ENCODE measurements around the gene UROC1. TPM values are rescaled to one million over a fixed set of nuclear protein-coding genes. Genes with fewer than 3 reads are reported as not detected.

Gene UROC1
- total RNA-seq, 2 experiments from 2014 or later = not detected

- intact Hi-C loops (cut with DNase I, micrococcal nuclease) = no loop called here
- Histone ChIP-seq H3K4me3 (ENCODE audit: low read length) (no peak overlapping the region), H3K27ac (ENCODE audit: low read depth in 1 of 2, low read length in 2 of 2) (no peak overlapping the region), H3K36me3 (ENCODE audit: insufficient read depth, low read length) (no peaks in the 10 kb centered on the region), H3K4me1 (ENCODE audit: insufficient read depth, low read length) (no peaks in the 10 kb centered on the region), H3K27me3 (ENCODE audit: control insufficient read depth in 1 of 2, insufficient read depth in 2 of 2, low read length in 2 of 2) (peaks cover 0 to 5% of the 10 kb centered on the region in 2 experiments), H3K9me3 (ENCODE audit: control insufficient read depth in 1 of 2, insufficient read depth in 1 of 2, low read length in 2 of 2) (no peaks in the 10 kb centered on the region)
- Mint-ChIP-seq H3K9me3 (no peaks in the 10 kb centered on the region), H3K4me1 (ENCODE audit: low read depth) (no peaks in the 10 kb centered on the region), H3K27ac (no peak overlapping the region), H3K27me3 (no peaks in the 10 kb centered on the region), H3K36me3 (ENCODE audit: low read depth) (no peaks in the 10 kb centered on the region), H3K4me3 (no peak overlapping the region)
- ChIA-PET CTCF (no interaction called here), POLR2A (no interaction called here)
- ATAC-seq (ENCODE audit: poor library complexity) = no peak
- no peak for DNase-seq
- TF ChIP-seq CTCF (IDR thresholded peaks at IDR 0.05) = no peak
Observed at GRCh38 chr3:126508564-126508964, 9.0 kb downstream of the UROC1 start.

GRCh38 chr3:126507886-126508285 lies 9.7 kb downstream of the UROC1 start:
- H3K4me1 ChIP-seq (ENCODE audit: insufficient read depth, low read length) = no peaks in the 10 kb centered on the region
- ATAC-seq (ENCODE audit: poor library complexity) = no peak
- H3K36me3 Mint-ChIP-seq (ENCODE audit: low read depth) = no peaks in the 10 kb centered on the region
- no peak overlapping the region for H3K27ac ChIP-seq (ENCODE audit: low read depth in 1 of 2, low read length in 2 of 2)
- no peak overlapping the region for H3K27ac Mint-ChIP-seq
- intact Hi-C loops (cut with DNase I, micrococcal nuclease) = no loop called here
- POLR2A ChIA-PET = no interaction called here
- no peak for DNase-seq
- no peaks in the 10 kb centered on the region for H3K9me3 ChIP-seq (ENCODE audit: control insufficient read depth in 1 of 2, insufficient read depth in 1 of 2, low read length in 2 of 2)
- H3K27me3 Mint-ChIP-seq = no peaks in the 10 kb centered on the region
- H3K4me3 Mint-ChIP-seq = no peak overlapping the region
- no peaks in the 10 kb centered on the region for H3K4me1 Mint-ChIP-seq (ENCODE audit: low read depth)
- CTCF ChIA-PET = no interaction called here
- peaks cover 0 to 5% of the 10 kb centered on the region in 2 experiments for H3K27me3 ChIP-seq (ENCODE audit: control insufficient read depth in 1 of 2, insufficient read depth in 2 of 2, low read length in 2 of 2)
- H3K9me3 Mint-ChIP-seq = no peaks in the 10 kb centered on the region
- TF ChIP-seq CTCF (IDR thresholded peaks at IDR 0.05) = no peak
- H3K4me3 ChIP-seq (ENCODE audit: low read length) = no peak overlapping the region
- no peaks in the 10 kb centered on the region for H3K36me3 ChIP-seq (ENCODE audit: insufficient read depth, low read length)

- Mint-ChIP-seq H3K4me3 (no peak overlapping the region), H3K36me3 (ENCODE audit: low read depth) (no peaks in the 10 kb centered on the region), H3K27ac (no peak overlapping the region), H3K4me1 (ENCODE audit: low read depth) (no peaks in the 10 kb centered on the region), H3K9me3 (no peaks in the 10 kb centered on the region), H3K27me3 (no peaks in the 10 kb centered on the region)
- ChIA-PET POLR2A (no interaction called here), CTCF (no interaction called here)
- TF ChIP-seq CTCF (IDR thresholded peaks at IDR 0.05) = no peak
- no peak overlapping the region for H3K27ac ChIP-seq (ENCODE audit: low read depth in 1 of 2, low read length in 2 of 2)
- no peak for DNase-seq
- no peaks in the 10 kb centered on the region for H3K4me1 ChIP-seq (ENCODE audit: insufficient read depth, low read length)
- peaks cover 0 to 5% of the 10 kb centered on the region in 2 experiments for H3K27me3 ChIP-seq (ENCODE audit: control insufficient read depth in 1 of 2, insufficient read depth in 2 of 2, low read length in 2 of 2)
- no peaks in the 10 kb centered on the region for H3K9me3 ChIP-seq (ENCODE audit: control insufficient read depth in 1 of 2, insufficient read depth in 1 of 2, low read length in 2 of 2)
- ATAC-seq (ENCODE audit: poor library complexity) = no peak
- no peak overlapping the region for H3K4me3 ChIP-seq (ENCODE audit: low read length)
- H3K36me3 ChIP-seq (ENCODE audit: insufficient read depth, low read length) = no peaks in the 10 kb centered on the region
- intact Hi-C loops (cut with DNase I, micrococcal nuclease) = no loop called here
Observed at GRCh38 chr3:126503701-126504100, 13.9 kb downstream of the UROC1 start.

Data from CD4-positive, alpha-beta T cell (primary cell).